ENCODE results near the gene SBK2. TPM values are rescaled to one million over a fixed set of nuclear protein-coding genes. Genes with fewer than 3 reads are reported as not detected.

SBK2 gene
- total and polyA plus RNA-seq, 2 donors (not counting 3 experiments of a cell fraction or from before 2014, with no cell fraction given) = not detected

DNA sequence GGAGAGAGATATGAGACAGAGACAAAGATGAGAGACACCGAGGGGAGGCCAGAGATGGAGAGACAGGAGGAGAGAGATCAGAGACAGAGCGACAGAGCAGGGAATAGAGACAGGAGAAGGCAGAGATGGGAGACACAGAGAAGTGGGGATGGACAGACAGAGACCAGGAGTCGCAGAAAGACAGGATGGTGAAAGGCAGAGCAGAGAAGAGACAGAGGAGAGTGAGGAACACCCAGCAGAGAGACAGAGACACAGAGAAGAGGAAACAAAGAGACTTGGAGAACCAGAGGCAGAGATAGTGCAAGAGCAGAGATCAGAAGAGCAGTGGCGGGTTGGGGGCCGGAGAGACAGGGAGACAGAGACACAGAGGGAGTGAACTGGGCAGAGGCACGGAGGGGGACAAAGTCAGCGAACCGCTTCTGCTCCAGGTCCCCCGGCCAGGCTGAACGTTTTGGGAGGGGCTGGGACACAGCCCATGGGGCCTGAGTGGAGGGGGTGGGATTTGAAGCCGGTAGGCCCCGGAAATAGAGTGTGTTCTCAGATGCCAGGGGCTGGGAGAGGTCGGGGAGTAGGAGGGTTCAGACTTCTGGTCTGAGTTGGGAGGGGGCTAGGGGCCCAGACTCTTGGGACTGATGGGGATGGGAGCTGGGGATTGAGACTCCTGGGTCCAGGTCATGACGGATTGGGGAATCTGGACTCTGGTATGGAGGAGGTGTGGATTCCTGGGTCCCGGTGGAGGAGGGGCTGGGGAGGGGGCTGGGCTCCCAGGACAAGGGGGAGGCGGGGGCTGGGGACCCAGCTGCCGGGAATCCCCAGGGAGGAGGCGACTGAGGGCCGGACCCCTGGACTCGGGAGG, 43.1 kb upstream of the SBK2 start:
- no peak for FAIRE-seq
- dilution Hi-C loops (cut with MboI; ENCODE audit: extremely low pct_ligation_motif_present, low sequenced_read_pairs) = no loop called here
- TF ChIP-seq FOS (IDR thresholded peaks at IDR 0.05; ENCODE audit: borderline replicate concordance, insufficient read depth, low read length) = no peak
- TF ChIP-seq POLR2A (IDR thresholded peaks at IDR 0.05; ENCODE audit: low read depth, low read length) = peak; percentile 17
- TF ChIP-seq, protein P1, sequence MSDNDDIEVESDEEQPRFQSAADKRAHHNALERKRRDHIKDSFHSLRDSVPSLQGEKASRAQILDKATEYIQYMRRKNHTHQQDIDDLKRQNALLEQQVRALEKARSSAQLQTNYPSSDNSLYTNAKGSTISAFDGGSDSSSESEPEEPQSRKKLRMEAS (IDR thresholded peaks at IDR 0.05; ENCODE audit: insufficient read depth, insufficient read length) = no peak

More for the DNA sequence above, 43.1 kb upstream of the SBK2 start:
- ChIA-PET CTCF (interaction anchor here (1.0 kb wide), 1 partner anchor 76 kb away, joined by 3 read pairs; no protein-coding TSS in a partner anchor), POLR2A (interaction anchor here (0.6 kb wide), 1 partner anchor 34 kb away, joined by 5 read pairs; no protein-coding TSS in a partner anchor)
- H3K27me3 ChIP-seq (ENCODE audit: control insufficient read depth in 2 of 2, insufficient read depth in 2 of 2, low read length in 2 of 2) = peaks cover 3 to 6% of the 10 kb centered on the region in 2 experiments
- peak; percentile 5 for DNase-seq (ENCODE audit: low read depth, low spot score)
- TSS peak; percentile 26 for BruUV-seq (replicated peaks)
- peaks cover 12% of the 10 kb centered on the region for H3K79me2 ChIP-seq (ENCODE audit: control insufficient read depth, insufficient read depth, low read length)
- peaks cover 4% of the 10 kb centered on the region for H3K4me1 ChIP-seq (ENCODE audit: control insufficient read depth, extremely low read depth, insufficient read depth, low read length)
- H3K4me3 ChIP-seq (replicated peaks in 1 of 3; ENCODE audit: insufficient read depth in 1 of 3, low read depth in 1 of 3, low read length in 3 of 3) = peak overlapping the region; percentile 49 to 98 (median 84)
- H3K9ac ChIP-seq (replicated peaks; ENCODE audit: extremely low read depth, insufficient read depth, low read length) = peak overlapping the region; percentile 83
- intact Hi-C loops (cut with micrococcal nuclease) = loop anchor here (1.0 to 2.0 kb wide), 3 partner anchors 19 to 63 kb away; partner anchors contain the start of gene FIZ1
- no peaks in the 10 kb centered on the region for H3K9me1 ChIP-seq (replicated peaks; ENCODE audit: control insufficient read depth, extremely low read depth, insufficient read depth, low read length)
- no peaks in the 10 kb centered on the region for H4K20me1 ChIP-seq (replicated peaks; ENCODE audit: control insufficient read depth, extremely low read depth, insufficient read depth, low read length)
- H3K36me3 ChIP-seq (ENCODE audit: control insufficient read depth in 2 of 2, extremely low read depth in 1 of 2, insufficient read depth in 2 of 2, low read length in 2 of 2) = peaks cover 0 to 7% of the 10 kb centered on the region in 2 experiments
- H3K9me3 ChIP-seq (replicated peaks; ENCODE audit: control insufficient read depth, insufficient read depth, low read length) = no peaks in the 10 kb centered on the region
- H3K27ac ChIP-seq (ENCODE audit: insufficient read depth, low read depth, low read length) = peak overlapping the region; percentile 59
- H3K4me2 ChIP-seq (ENCODE audit: insufficient read depth, low read length) = peak overlapping the region; percentile 61
- H2AFZ ChIP-seq (ENCODE audit: low read depth, low read length) = peak overlapping the region; percentile 79

All from endothelial cell of umbilical vein (primary cell).